Natural killer cell (primary cell): ENCODE data around the gene HES2. TPM values are rescaled to one million over a fixed set of nuclear protein-coding genes. Genes with fewer than 3 reads are reported as not detected.
A peak's percentile ranks its signal among the peaks of the same experiment; 100 is the strongest.

ENCODE experiments used
- ATAC-seq, 3 donors: fragments of 150-1000 bp in 2 of 3; fragments of 200-7000 bp in 1 of 3; cut with Tn5 transposase; 1 replicate in 1 of 3; 2 replicates in 2 of 3; pipeline ENCODE4 v1.10.0; 2021; ENCODE audit warnings: mild to moderate bottlenecking in 2 of 3, moderate library complexity in 2 of 3
- DNase-seq, 2 donors: peaks; one replicate each; pipeline versions ENCODE4 v3.0.0 to v3.0.0-alpha.2; 2013 to 2021; ENCODE audit warnings: mixed read lengths in 1 of 2
- H3K27ac ChIP-seq: one replicate; pipeline ENCODE4 v1.5.1; 2013; ENCODE audit warnings: mild to moderate bottlenecking, low read length
- H3K27me3 ChIP-seq: one replicate; pipeline ENCODE4 v1.6.1; 2013; ENCODE audit warnings: low read length; ENCODE audit not compliant: control insufficient read depth, insufficient read depth
- H3K36me3 ChIP-seq: one replicate; pipeline ENCODE4 v1.6.1; 2013; ENCODE audit warnings: low read length; ENCODE audit not compliant: control insufficient read depth, insufficient read depth
- H3K4me1 ChIP-seq: one replicate; pipeline ENCODE4 v1.6.1; 2013; ENCODE audit warnings: low read length; ENCODE audit not compliant: control insufficient read depth, insufficient read depth
- H3K4me3 ChIP-seq: one replicate; pipeline ENCODE4 v1.5.1; 2013; ENCODE audit warnings: low read length
- H3K9me3 ChIP-seq: one replicate; pipeline ENCODE4 v1.6.1; 2013; ENCODE audit warnings: low read length; ENCODE audit not compliant: control insufficient read depth, insufficient read depth
- H3K27ac Mint-ChIP-seq, 2 donors: one replicate each; pipeline ENCODE4 v1.8.0; 2022; ENCODE audit warnings: mild to moderate bottlenecking in 2 of 2, mixed read lengths in 2 of 2, moderate library complexity in 1 of 2
- H3K27me3 Mint-ChIP-seq, 2 donors: one replicate each; pipeline ENCODE4 v1.8.0; 2022; ENCODE audit warnings: low read depth in 2 of 2, mixed read lengths in 2 of 2
- H3K36me3 Mint-ChIP-seq: one replicate; pipeline ENCODE4 v1.8.0; 2022; ENCODE audit warnings: mixed read lengths
- H3K4me1 Mint-ChIP-seq, 2 donors: one replicate each; pipeline ENCODE4 v1.8.0; 2022; ENCODE audit warnings: mixed read lengths in 2 of 2
- H3K4me3 Mint-ChIP-seq: one replicate; pipeline ENCODE4 v1.8.0; 2022; ENCODE audit warnings: mild to moderate bottlenecking, moderate library complexity, mixed read lengths
- H3K9me3 Mint-ChIP-seq, 2 donors: one replicate each; pipeline ENCODE4 v1.8.0; 2022; ENCODE audit warnings: mixed read lengths in 2 of 2
- CTCF ChIP-seq: fragments of 200-600 bp; IDR thresholded peaks from one replicate; pipeline ENCODE4 v1.8.0; 2022; ENCODE audit warnings: antibody characterized with exemption
- WGBS: methylation state at CpG from one replicate; pipeline ENCODE4 v1.1.7; 2013; ENCODE audit warnings: missing lambda C conversion rate; ENCODE audit not compliant: insufficient coverage; 5-methylcytosine and 5-hydroxymethylcytosine counted together
- intact Hi-C: fragments of 100-400 bp; cut with micrococcal nuclease; formaldehyde crosslinking; loops from one replicate; pipeline ENCODE4 v1.14.2; 2022
- total RNA-seq, 4 donors: library from RNA; stranded (reverse); fragments of 120-200 nt in 1 of 4; gene quantifications; one replicate each; pipeline versions ENCODE4 v1.2.3 to v1.2.4, GENCODE V29; 2013 to 2022

The HES2 gene
- total RNA-seq, 3 donors from 2014 or later (not counting 1 experiment from before 2014, with no cell fraction given), result not detected

DNA sequence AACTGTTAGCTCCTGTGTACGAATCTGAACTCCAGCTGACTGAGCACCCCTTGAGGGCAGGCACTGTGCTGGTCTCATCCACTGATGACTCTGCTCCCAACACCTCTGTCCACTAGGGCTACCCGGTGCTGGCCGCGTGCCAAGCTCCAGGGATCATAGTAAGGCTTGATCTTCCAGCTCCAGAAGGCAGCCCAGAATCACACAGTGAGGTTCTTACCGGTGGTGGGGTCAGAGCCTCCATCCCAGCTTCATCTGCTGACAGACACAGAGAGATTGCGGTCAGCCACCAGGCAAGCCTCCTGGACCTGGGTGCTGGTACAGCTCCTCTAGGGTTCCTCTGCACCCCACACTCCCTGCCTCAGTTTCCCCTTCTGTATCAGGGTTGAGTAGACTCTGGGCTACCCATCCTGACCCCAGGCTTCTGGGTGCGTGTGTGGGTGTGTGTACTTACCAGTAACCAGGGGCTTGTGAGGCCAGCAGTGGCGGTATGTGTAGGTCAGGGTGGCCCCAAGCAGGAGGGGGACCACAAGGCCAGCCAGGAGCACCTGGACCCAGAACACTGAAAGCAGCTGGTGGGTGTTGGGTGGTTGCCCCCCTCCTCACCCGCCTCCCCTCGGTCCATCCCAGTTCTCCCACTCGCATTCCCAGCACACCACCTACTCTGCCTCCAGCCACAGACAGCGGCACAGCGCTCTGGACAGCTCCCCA, 42.8 kb upstream of the HES2 start:
- intact Hi-C loops, result no loop called here
- Histone ChIP-seq H3K27ac (no peak overlapping the region), H3K4me3 (no peak overlapping the region), H3K36me3 (peaks cover 7% of the 10 kb centered on the region), H3K4me1 (peaks cover 61% of the 10 kb centered on the region), H3K9me3 (no peaks in the 10 kb centered on the region), H3K27me3 (no peaks in the 10 kb centered on the region)
- peaks cover 19 to 35% of the 10 kb centered on the region in 2 donors for H3K4me1 Mint-ChIP-seq
- H3K4me3 Mint-ChIP-seq, result peak overlapping the region; percentile 72
- ATAC-seq (no peak), DNase-seq (peak in 1 of 2 donors; percentile 19)
- peak overlapping the region; percentile 58 to 59 for H3K27ac Mint-ChIP-seq
- no peaks in the 10 kb centered on the region for H3K9me3 Mint-ChIP-seq
- no peak for TF ChIP-seq CTCF
- no peaks in the 10 kb centered on the region for H3K36me3 Mint-ChIP-seq
- H3K27me3 Mint-ChIP-seq, result peaks cover 0 to 11% of the 10 kb centered on the region in 2 donors
- 88% methylated on average over 10 of the region's 13 CpGs for WGBS

GRCh38 chr1:6461538-6462411, 42.1 kb upstream of the HES2 start:
- DNase-seq, result no peak
- 88% methylated on average over 48 of the region's 48 CpGs for WGBS
- H3K4me1 Mint-ChIP-seq, result peaks cover 19 to 35% of the 10 kb centered on the region in 2 donors
- H3K4me3 Mint-ChIP-seq, result peak overlapping the region; percentile 72
- Histone ChIP-seq H3K27me3 (no peaks in the 10 kb centered on the region), H3K9me3 (no peaks in the 10 kb centered on the region), H3K27ac (peak overlapping the region; percentile 81), H3K4me1 (peaks cover 58% of the 10 kb centered on the region), H3K36me3 (peaks cover 7% of the 10 kb centered on the region), H3K4me3 (no peak overlapping the region)
- H3K27me3 Mint-ChIP-seq, result peaks cover 7 to 19% of the 10 kb centered on the region in 2 donors
- TF ChIP-seq CTCF, result no peak
- ATAC-seq, result no peak
- no peaks in the 10 kb centered on the region for H3K36me3 Mint-ChIP-seq
- intact Hi-C loops, result no loop called here
- no peaks in the 10 kb centered on the region for H3K9me3 Mint-ChIP-seq
- H3K27ac Mint-ChIP-seq, result peak overlapping the region; percentile 81 to 94

DNA sequence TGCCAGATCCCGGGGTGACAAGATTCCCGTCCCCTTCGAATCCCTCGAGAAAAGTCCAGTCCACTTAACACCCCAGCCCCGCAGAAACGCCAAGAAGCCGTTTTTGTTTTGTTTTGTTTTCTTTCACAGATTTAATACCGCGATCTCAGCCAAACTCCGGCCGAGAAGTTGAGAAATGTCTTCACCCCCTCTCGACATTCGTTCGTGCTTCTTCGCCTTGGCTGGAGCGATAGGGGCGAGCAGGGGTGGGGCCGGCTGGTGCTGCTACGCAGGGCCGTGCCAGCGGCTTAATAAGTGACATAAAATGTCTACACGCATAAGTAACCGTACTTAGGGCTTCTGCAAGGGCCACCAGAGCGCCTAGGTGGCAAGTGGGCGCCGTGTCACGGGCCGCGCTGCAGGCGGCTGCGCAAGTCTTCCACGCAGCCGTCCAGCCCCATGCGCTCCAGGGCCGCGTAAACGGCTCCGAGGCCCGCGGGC, 41.4 kb upstream of the HES2 start:
- Histone ChIP-seq H3K4me3 (no peak overlapping the region), H3K4me1 (peaks cover 51% of the 10 kb centered on the region), H3K27ac (peak overlapping the region; percentile 81), H3K27me3 (no peaks in the 10 kb centered on the region), H3K9me3 (no peaks in the 10 kb centered on the region), H3K36me3 (peaks cover 7% of the 10 kb centered on the region)
- Mint-ChIP-seq H3K27ac (peak overlapping the region; percentile 81 to 94), H3K27me3 (peaks cover 12 to 20% of the 10 kb centered on the region in 2 donors), H3K9me3 (no peaks in the 10 kb centered on the region), H3K36me3 (no peaks in the 10 kb centered on the region), H3K4me3 (peak overlapping the region; percentile 86), H3K4me1 (peaks cover 19 to 35% of the 10 kb centered on the region in 2 donors)
- intact Hi-C loops, result no loop called here
- DNase-seq, result no peak
- TF ChIP-seq CTCF, result no peak
- 90% methylated on average over 40 of the region's 40 CpGs for WGBS
- ATAC-seq, result no peak
